HL-60/S4 treated with phorbol 12-myristate 13-acetate at 8.2 ng/mL for 4 days and 3 days (cell line): ENCODE measurements around the gene C1orf21.

ENCODE experiments used
- in situ Hi-C: fragments of 300-500 bp; cut with MboI; formaldehyde crosslinking; loops from 2 replicates; pipeline ENCODE4 v1.15.0; 2022; ENCODE audit warnings: low sequenced_read_pairs

Gene C1orf21

DNA sequence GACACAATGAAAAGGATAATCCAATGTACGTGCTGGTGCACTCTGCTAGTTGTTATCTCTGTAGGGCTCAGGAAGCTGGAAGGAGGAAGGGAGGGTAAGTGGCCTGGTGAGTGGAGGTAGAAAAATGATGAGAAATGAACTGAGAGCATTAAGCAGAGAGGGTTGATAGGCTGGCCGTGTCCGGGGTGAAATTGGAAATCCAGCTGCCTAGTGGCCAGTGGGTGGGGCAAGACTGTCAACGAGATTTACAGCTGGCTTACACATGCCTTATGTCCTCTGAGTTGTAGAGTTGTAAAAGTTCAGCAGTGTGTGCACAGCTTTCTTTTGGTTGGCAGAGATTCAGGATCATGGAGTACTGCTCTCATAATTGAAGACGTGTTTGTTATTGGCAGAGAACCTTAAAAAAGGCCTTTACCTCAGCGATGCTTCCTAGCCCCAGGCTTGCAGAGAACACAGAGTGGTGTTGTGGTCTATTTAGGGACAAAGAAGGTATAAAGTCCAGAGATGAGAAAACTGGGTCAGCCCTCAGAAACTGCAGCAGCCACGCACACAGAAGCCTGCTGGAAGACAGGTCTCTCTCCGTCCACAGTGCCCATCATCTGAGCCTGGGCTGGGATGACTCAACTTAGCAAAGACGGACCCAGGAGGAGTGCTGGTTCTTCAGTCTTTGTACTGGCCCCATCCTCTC lies 235.5 kb downstream of the C1orf21 start:
- in situ Hi-C loops: no loop called here

DNA sequence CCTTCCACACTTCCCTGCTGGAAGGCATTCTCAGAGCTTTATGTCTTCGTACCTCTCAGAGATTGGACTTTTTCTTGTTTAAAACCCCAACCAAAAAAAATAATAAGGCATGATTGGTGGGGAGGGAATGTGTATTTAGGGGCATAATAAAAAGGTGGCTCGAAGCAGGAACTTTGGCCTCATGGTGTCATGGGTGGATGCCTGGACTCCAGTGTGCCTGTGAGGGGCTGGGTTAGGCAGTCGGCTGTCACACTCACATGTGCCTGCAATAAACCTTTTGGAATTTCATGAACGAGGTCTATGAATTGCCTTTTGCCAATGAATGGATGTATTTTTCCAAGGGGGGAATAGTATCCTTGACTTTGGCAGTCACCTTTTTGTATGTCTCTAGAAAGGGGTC lies 236.6 kb downstream of the C1orf21 start:
- in situ Hi-C loops: no loop called here

GRCh38 chr1:184624051-184624450 lies 237.2 kb downstream of the C1orf21 start:
- in situ Hi-C loops: no loop called here

DNA sequence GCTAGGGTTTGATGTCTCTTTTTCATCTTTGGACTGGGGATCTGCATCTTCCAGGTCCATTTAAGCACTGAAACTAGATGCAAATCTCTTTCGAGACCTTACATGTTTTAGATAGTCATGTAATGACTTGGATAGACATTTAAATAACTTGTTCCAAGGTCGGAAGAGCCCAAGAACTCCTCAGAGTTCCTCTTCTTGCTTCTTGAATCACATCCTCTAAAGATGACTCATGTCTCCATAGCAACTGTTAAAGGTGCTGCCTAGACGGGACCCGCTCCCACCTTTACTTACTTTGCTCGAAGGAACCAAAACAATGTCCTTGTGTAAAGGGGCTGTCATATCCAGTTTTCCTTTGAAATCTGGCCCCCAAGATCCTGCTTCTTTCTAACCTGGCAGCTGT lies 237.8 kb downstream of the C1orf21 start:
- in situ Hi-C loops: no loop called here

DNA sequence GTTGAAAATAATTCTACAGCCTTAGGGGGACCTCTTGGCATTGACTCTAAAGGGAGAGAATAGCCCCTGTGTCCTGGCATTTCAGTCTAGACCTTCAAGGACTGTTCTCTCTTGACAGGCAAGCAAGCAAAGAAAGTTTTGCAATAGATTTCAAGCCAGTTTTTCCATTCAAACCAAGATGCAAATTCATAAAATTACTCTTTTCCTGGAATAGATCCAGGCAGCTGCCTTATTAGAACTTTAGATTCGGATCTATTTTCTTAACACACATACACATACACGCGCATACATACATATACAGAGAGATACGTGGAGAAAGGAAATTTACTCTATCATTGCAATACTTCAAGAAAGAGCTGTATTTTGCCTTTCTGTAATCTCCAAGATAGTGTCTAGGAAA lies 238.4 kb downstream of the C1orf21 start:
- in situ Hi-C loops: no loop called here

- in situ Hi-C loops: no loop called here
Measured at GRCh38 chr1:184626076-184627006, 239.5 kb downstream of the C1orf21 start.

DNA sequence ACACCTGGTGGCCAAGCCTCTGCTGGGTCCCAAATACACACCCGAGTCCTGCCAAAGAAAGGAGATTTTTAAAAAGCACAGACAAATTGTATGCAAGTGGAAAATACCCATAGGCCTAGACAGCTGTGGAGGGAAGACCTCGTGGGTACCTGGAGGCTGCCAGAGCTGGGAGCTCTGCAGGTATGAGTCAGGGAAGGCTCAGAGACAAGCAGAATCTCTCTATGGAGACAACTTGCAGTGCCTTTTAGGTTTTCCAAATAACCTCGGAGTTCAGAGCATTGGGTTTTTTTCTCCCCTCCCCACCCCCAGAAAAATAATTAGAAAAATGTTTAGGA lies 240.1 kb downstream of the C1orf21 start:
- in situ Hi-C loops: no loop called here

DNA sequence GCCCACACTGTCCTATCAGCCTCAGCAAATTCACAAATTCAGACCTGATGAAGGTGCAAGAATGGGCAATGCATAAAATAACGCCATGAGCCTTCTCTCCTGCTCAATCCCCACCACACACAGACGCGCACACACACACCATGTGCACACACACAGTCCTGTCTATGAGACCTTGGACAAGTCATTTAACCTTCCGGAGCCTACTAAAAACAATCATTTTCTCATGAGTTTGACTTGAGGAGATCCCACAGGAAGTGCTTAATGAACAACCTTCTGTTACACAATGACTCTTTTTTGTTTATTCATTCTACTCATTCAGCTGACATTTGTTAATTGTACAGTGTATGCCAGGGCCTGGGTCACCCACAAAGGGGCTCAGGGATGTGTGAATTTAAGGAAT lies 242.4 kb downstream of the C1orf21 start:
- in situ Hi-C loops: no loop called here

- in situ Hi-C loops: no loop called here
Measured at GRCh38 chr1:184630679-184631060, 243.8 kb downstream of the C1orf21 start.

- in situ Hi-C loops: no loop called here
Measured at GRCh38 chr1:184632415-184633175, 245.8 kb downstream of the C1orf21 start.

- in situ Hi-C loops: no loop called here
Measured at GRCh38 chr1:184633785-184634184, 247.0 kb downstream of the C1orf21 start.

DNA sequence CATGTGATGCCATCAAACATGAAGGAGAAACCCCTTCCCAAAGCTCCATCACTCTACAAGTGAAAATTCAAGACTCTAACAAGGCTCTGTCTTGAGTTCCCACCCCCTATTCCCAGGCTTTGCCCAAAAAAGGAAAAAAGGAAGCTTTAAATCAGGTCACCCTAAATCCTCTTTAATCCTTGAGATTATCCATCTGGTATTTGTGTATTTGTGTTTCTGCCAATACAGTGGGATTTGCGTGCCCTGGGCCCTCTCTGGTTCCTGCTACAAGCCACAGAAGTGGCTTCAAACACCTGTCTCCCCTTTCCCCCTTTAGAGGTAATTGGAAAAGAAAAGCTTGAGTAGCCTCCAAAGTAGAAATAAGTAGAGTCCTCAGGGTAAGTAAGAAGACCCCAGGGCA lies 247.5 kb downstream of the C1orf21 start:
- in situ Hi-C loops: no loop called here

DNA sequence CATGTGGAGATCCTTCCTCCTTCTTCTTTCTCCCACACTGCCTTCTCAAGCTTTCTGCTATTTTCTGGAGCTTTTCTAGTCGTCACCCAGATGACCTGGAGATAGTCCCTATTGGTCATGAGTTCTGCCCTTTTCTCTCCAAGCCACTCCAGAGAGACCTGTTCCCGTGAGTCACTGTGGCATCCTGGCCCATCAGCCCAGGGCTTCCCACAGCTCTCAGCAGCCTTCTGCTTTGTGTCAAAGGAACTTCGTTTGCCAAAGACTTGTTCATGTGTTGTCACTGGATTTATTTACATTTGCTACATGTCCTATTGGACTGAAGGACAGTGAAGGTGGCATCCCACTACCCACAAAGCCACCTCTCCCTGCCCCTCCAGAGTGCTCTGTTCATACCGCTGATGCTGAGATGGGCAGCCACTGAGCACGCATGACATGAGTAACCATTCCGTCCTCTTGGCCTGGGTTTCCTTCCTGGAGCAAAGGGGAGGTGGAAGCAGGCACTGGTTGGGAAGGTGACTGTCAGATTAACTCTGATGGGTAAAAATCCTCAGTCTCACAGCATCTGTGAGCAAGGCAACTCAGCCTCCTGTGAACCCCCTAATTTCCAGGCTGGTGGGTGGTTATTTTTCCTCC lies 248.6 kb downstream of the C1orf21 start:
- in situ Hi-C loops: no loop called here

DNA sequence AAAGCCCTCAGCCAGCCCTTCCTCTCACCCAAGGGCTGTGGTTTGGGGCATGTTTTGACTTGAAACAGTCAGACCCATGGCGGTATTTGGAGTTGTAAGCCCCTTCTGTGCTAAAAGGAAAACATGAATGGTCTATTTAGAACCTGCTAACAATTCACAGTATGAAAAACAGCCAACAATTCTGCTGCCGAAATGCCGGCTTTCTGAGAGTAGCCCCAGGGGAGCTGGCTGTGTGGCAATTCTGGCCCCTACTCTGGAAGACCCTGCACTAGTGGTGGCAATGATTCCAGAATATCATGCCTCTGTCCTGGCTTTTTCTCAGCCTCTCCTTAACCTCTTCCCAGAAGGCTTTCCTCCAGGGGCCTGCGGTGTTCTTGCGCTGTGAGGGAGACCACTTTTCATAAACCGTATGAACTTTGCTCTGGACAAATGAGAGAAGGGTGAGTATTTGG lies 249.2 kb downstream of the C1orf21 start:
- in situ Hi-C loops: no loop called here

DNA sequence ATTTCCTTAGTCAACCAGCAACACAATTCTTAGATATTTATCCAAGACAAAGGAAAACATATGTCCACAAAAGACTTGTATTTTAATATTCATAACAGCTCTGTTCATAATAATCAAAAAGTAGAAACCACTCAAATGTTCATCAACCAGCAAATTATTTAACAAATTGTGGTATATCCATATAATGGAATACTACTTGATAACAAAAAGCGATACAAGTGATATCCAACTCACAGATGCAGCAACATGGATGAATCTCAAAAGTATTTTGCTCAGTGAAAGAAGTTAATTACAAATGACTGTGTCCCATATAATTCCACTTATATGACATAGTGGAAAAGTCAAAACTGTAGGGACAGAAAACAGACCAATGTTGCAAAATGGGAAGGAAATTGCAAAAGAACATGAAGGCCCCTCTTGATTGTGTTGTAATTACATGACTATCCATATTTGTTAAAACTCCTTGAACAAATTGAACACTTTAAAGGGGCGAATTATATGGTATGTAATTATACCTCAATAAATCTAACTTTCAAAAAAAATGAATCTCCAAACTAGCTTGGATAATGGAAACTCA lies 250.9 kb downstream of the C1orf21 start:
- in situ Hi-C loops: no loop called here

GRCh38 chr1:184639205-184639604 lies 252.4 kb downstream of the C1orf21 start:
- in situ Hi-C loops: no loop called here

DNA sequence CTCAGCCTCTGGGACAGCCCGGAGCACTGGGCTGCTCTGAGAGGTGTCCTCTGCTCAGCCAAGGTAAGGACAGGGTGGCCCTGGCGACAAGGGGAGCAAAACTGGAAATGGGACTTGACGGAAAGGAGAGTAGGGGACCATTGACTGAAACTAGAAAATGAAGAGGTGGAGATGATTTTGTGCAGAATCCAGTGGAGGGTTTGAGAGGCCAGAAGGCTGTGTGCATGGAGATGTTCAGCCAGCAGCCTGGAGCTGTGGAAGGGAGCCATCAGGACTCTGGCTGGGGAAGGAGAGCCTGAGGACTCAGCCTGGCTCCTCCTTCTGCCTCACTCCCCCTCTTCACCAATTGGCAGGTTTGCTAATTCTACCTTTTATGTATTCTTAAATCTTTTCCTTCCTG lies 253.7 kb downstream of the C1orf21 start:
- in situ Hi-C loops: no loop called here

GRCh38 chr1:184641894-184642293 lies 255.1 kb downstream of the C1orf21 start:
- in situ Hi-C loops: no loop called here

- in situ Hi-C loops: no loop called here
Measured at GRCh38 chr1:184643661-184644060, 256.8 kb downstream of the C1orf21 start.

- in situ Hi-C loops: no loop called here
Measured at GRCh38 chr1:184644771-184645170, 257.9 kb downstream of the C1orf21 start.
